Fibroblast of the conjunctiva (primary cell): ENCODE results near the gene CLEC9A.
"Not testable (repeated sequence)": the region's sequence is repeated elsewhere in the genome, so short reads cannot be mapped to it uniquely, and the experiment has no call there.

Experiments used
- DNase-seq: peaks from one replicate; pipeline ENCODE4 v3.0.0-alpha.2; 2010; ENCODE audit warnings: low read depth

The CLEC9A gene

GRCh38 chr12:10030446-10030845 is at the start of gene CLEC9A:
TSS of gene CLEC9A (plus strand) at chr12:10030682. CDS start at chr12:10052688, 22,006 bp downstream.
- no peak for DNase-seq

- DNase-seq, result no peak
Observed at GRCh38 chr12:9991876-9992275, 38.6 kb upstream of the CLEC9A start.

GRCh38 chr12:9992296-9992695 is 38.2 kb upstream of the CLEC9A start:
- no peak for DNase-seq

- DNase-seq, result no peak
Observed at GRCh38 chr12:9999016-9999415, 31.5 kb upstream of the CLEC9A start, which contains the start of gene CLEC1B. TSS of gene CLEC1B (minus strand) at chr12:9999121. CDS start at chr12:9999100, 21 bp downstream.

- DNase-seq, result no peak
Observed at GRCh38 chr12:10001171-10001776, 29.2 kb upstream of the CLEC9A start.

- DNase-seq, result no peak
Observed at GRCh38 chr12:10012630-10013330, 17.7 kb upstream of the CLEC9A start.

- DNase-seq, result no peak
Observed at GRCh38 chr12:10015450-10015849, 15.0 kb upstream of the CLEC9A start.

GRCh38 chr12:10016881-10017280 is 13.6 kb upstream of the CLEC9A start:
- no peak for DNase-seq

GRCh38 chr12:10018386-10018785 is 12.1 kb upstream of the CLEC9A start:
- DNase-seq, result no peak

- no peak for DNase-seq
Observed at GRCh38 chr12:10021342-10021741, 9.1 kb upstream of the CLEC9A start.

- no peak for DNase-seq
Observed at GRCh38 chr12:10025236-10025635, 5.2 kb upstream of the CLEC9A start.

- DNase-seq, result not testable (repeated sequence)
Observed at GRCh38 chr12:10026666-10027065, 3.8 kb upstream of the CLEC9A start.

- no peak for DNase-seq
Observed at GRCh38 chr12:10027311-10027710, 3.2 kb upstream of the CLEC9A start.

GRCh38 chr12:10027721-10028120 is 2.8 kb upstream of the CLEC9A start:
- DNase-seq, result no peak

- no peak for DNase-seq
Observed at GRCh38 chr12:10031321-10031720, 839 bp downstream of the CLEC9A start.

GRCh38 chr12:10031771-10032175 is 1.3 kb downstream of the CLEC9A start:
- no peak for DNase-seq

- no peak for DNase-seq
Observed at GRCh38 chr12:10033783-10034545, 3.5 kb downstream of the CLEC9A start.

GRCh38 chr12:10042167-10042566 is 11.7 kb downstream of the CLEC9A start:
- no peak for DNase-seq

- no peak for DNase-seq
Observed at GRCh38 chr12:10048526-10048925, 18.0 kb downstream of the CLEC9A start.

GRCh38 chr12:10052193-10052913 is 21.9 kb downstream of the CLEC9A start:
- no peak for DNase-seq

- no peak for DNase-seq
Observed at GRCh38 chr12:10058387-10058786, 27.9 kb downstream of the CLEC9A start.

GRCh38 chr12:10065241-10065640 is 34.8 kb downstream of the CLEC9A start:
- DNase-seq, result no peak
